H1 (cell line): ENCODE results near the gene MIB1. TPM values are rescaled to one million over a fixed set of nuclear protein-coding genes. Genes with fewer than 3 reads are reported as not detected.

Experiments
- CEBPB ChIP-seq: IDR thresholded peaks from 2 replicates; pipeline ENCODE4 v1.6.1; 2012; ENCODE audit warnings: low read depth, low read length
- MAFK ChIP-seq: IDR thresholded peaks from 2 replicates; pipeline ENCODE4 v1.6.1; 2012; ENCODE audit warnings: low read depth, mild to moderate bottlenecking, improper control_type of control experiment, low read length
- polyA plus RNA-seq, 7 experiments: library from polyadenylated mRNA; depleted of rRNA in 3 of 7; stranded (reverse) in 5 of 7; unstranded in 2 of 7; fragments of >200 nt in 5 of 7; fragments of 200-250 nt in 2 of 7; gene quantifications; 1 replicate in 5 of 7; 2 replicates in 1 of 7; 4 replicates in 1 of 7; pipeline versions ENCODE4 v1.2.1 to v1.2.3, GENCODE V29; 2011 to 2013; ENCODE audit warnings: missing spikeins in 2 of 7, mixed read lengths in 2 of 7
- total RNA-seq: library from RNA; stranded (reverse); fragmentation: NEBNext Ultra II Directional; extraction: Animal tissue kit (Norgen Biotek cat#: 25700); gene quantifications from 2 replicates; pipeline ENCODE4 v1.2.1, GENCODE V29; 2021
- TF ChIP-seq, protein P1 (sequence below), 3 experiments: IDR thresholded peaks; 1 replicate in 2 of 3; 2 replicates in 1 of 3; pipeline versions ENCODE4 v1.5.1 to v1.6.1; 2011; ENCODE audit warnings: low read length in 3 of 3, mild to moderate bottlenecking in 3 of 3, inconsistent platforms in 2 of 3, low read depth in 1 of 3, moderate library complexity in 1 of 3; ENCODE audit not compliant: insufficient read depth in 1 of 3; ENCODE audit errors: control extremely low read depth in 1 of 3
- TF ChIP-seq, protein P2 (sequence below): IDR thresholded peaks from 2 replicates; pipeline ENCODE4 v1.6.1; 2012; ENCODE audit warnings: inconsistent platforms

The MIB1 gene
- total and polyA plus RNA-seq, 2 of the 8 experiments (the other 6 are each of a cell fraction or from before 2014, with no cell fraction given), result 8.2 to 60.3 TPM

DNA sequence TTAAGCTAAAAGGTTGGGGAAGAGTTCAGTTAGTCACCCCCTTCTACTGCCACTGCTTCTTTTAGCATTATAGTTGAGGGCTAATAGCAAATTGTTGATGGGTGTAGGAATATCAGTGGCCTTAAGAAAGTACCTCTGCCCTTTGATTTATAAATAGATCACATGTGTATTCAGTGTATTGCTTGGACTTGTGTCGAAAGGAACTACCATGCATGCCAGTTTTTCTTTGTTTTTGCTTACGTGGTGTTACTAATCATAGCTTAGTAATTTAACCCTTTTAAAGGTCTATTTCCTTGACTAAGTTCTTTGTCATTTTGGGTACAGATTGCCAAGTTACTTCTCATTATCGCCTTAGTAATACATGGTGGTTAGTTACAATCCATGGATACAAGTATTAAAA is 85.6 kb downstream of the MIB1 start (continued):
- TF ChIP-seq, protein P1, sequence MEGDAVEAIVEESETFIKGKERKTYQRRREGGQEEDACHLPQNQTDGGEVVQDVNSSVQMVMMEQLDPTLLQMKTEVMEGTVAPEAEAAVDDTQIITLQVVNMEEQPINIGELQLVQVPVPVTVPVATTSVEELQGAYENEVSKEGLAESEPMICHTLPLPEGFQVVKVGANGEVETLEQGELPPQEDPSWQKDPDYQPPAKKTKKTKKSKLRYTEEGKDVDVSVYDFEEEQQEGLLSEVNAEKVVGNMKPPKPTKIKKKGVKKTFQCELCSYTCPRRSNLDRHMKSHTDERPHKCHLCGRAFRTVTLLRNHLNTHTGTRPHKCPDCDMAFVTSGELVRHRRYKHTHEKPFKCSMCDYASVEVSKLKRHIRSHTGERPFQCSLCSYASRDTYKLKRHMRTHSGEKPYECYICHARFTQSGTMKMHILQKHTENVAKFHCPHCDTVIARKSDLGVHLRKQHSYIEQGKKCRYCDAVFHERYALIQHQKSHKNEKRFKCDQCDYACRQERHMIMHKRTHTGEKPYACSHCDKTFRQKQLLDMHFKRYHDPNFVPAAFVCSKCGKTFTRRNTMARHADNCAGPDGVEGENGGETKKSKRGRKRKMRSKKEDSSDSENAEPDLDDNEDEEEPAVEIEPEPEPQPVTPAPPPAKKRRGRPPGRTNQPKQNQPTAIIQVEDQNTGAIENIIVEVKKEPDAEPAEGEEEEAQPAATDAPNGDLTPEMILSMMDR (IDR thresholded peaks at IDR 0.05; ENCODE audit: control extremely low read depth in 1 of 3, insufficient read depth in 1 of 3, low read depth in 1 of 3, low read length in 3 of 3), result no peak
- TF ChIP-seq CEBPB (no peak), MAFK (no peak)
- TF ChIP-seq, protein P2, sequence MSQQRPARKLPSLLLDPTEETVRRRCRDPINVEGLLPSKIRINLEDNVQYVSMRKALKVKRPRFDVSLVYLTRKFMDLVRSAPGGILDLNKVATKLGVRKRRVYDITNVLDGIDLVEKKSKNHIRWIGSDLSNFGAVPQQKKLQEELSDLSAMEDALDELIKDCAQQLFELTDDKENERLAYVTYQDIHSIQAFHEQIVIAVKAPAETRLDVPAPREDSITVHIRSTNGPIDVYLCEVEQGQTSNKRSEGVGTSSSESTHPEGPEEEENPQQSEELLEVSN, result no peak
